Left lung (tissue), 10 donors: ENCODE measurements around the gene CTNNBIP1. TPM values are rescaled to one million over a fixed set of nuclear protein-coding genes. Genes with fewer than 3 reads are reported as not detected.

Experiments
- ATAC-seq: fragments of 200-7000 bp; cut with Tn5 transposase; one replicate; pipeline ENCODE4 v1.9.1; 2020; ENCODE audit warnings: moderate library complexity
- DNase-seq, 4 donors: peaks; one replicate each; pipeline ENCODE4 v3.0.0-alpha.2; 2013 to 2020
- H3K27ac ChIP-seq, 2 donors: fragments of 200-600 bp; sonication (generic) in 1 of 2; one replicate each; pipeline versions ENCODE4 v1.5.0 to v1.8.0; 2020 to 2021
- H3K27me3 ChIP-seq, 2 donors: fragments of 200-600 bp; sonication (generic) in 1 of 2; one replicate each; pipeline versions ENCODE4 v1.5.0 to v1.8.0; 2020 to 2021
- H3K36me3 ChIP-seq, 2 donors: fragments of 200-600 bp; sonication (generic) in 1 of 2; one replicate each; pipeline versions ENCODE4 v1.5.0 to v1.8.0; 2020 to 2021
- H3K4me1 ChIP-seq, 2 donors: fragments of 200-600 bp; one replicate each; pipeline ENCODE4 v1.8.0; 2021
- H3K4me3 ChIP-seq, 2 donors: fragments of 200-600 bp; sonication (generic) in 1 of 2; one replicate each; pipeline versions ENCODE4 v1.5.0 to v1.8.0; 2020 to 2021; ENCODE audit warnings: mild to moderate bottlenecking in 1 of 2
- H3K9me3 ChIP-seq, 2 donors: fragments of 200-600 bp; sonication (generic) in 1 of 2; one replicate each; pipeline versions ENCODE4 v1.5.0 to v1.8.0; 2020 to 2021
- CTCF ChIP-seq, 2 donors: fragments of 200-600 bp; sonication (generic) in 1 of 2; IDR thresholded peaks; one replicate each; pipeline versions ENCODE4 v1.5.0 to v1.8.0; 2021; ENCODE audit warnings: antibody characterized with exemption in 2 of 2
- intact Hi-C, 2 donors: fragments of 100-400 bp; cut with DNase I; formaldehyde crosslinking; loops; one replicate each; pipeline versions ENCODE4 v1.11.2 to v1.14.2; 2022
- polyA plus RNA-seq, 6 donors: library from polyadenylated mRNA; unstranded; fragments of 120-200 nt; gene quantifications; one replicate each; pipeline ENCODE4 v1.2.1, GENCODE V29; 2013; ENCODE audit not compliant: insufficient read length in 6 of 6
- total RNA-seq, 2 donors: library from RNA; stranded (reverse); fragmentation: NEBNext Ultra II Directional; extraction: Animal tissue kit (Norgen Biotek cat#: 25700); gene quantifications; one replicate each; pipeline ENCODE4 v1.2.1, GENCODE V29; 2021
- donor health status: DM: no; HTN: yes; CAD: no.
- donor health status: DM: no; HTN: no; CAD: no.

The CTNNBIP1 gene
- total and polyA plus RNA-seq, 8 donors, result 30.2 to 57.1 (median 48.0) TPM

DNA sequence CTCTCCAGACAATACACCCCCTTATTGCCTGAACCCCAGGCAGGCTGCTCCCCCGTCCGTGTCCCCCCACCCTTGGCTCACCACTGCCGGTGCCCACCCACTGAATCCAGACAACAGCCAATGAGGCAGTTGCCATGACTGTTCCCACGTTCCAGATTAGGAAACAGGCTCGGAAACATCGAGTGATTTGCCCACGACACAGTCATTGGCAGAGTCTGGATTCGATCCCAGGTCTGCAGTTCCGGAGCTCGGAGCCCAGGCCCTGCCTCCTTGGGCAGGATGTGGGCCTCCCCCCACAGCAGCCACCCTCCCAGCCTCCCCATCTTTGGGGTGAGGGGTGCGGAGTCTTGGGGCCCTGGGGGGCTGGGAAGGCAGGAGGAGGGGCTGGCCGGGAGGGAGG, 66.0 kb downstream of the CTNNBIP1 start:
- Histone ChIP-seq H3K27me3 (no peaks in the 10 kb centered on the region), H3K4me1 (peaks cover 0 to 3% of the 10 kb centered on the region in 2 donors), H3K36me3 (peaks cover 0 to 9% of the 10 kb centered on the region in 2 donors), H3K4me3 (no peak overlapping the region), H3K9me3 (no peaks in the 10 kb centered on the region), H3K27ac (no peak overlapping the region)
- DNase-seq (no peak), ATAC-seq (no peak)
- intact Hi-C loops, result no loop called here
- TF ChIP-seq CTCF (IDR thresholded peaks at IDR 0.05), result no peak

GRCh38 chr1:9843576-9843945, 66.5 kb downstream of the CTNNBIP1 start:
- DNase-seq (peak in 1 of 4 donors; percentile 27), ATAC-seq (no peak)
- TF ChIP-seq CTCF (IDR thresholded peaks at IDR 0.05), result no peak
- Histone ChIP-seq H3K27me3 (no peaks in the 10 kb centered on the region), H3K9me3 (no peaks in the 10 kb centered on the region), H3K4me3 (no peak overlapping the region), H3K4me1 (peaks cover 0 to 3% of the 10 kb centered on the region in 2 donors), H3K36me3 (peaks cover 0 to 3% of the 10 kb centered on the region in 2 donors), H3K27ac (no peak overlapping the region)
- intact Hi-C loops, result no loop called here

- H3K4me3 ChIP-seq, result no peak overlapping the region
- no peaks in the 10 kb centered on the region for H3K36me3 ChIP-seq
- no peaks in the 10 kb centered on the region for H3K27me3 ChIP-seq
- TF ChIP-seq CTCF (IDR thresholded peaks at IDR 0.05), result no peak
- ATAC-seq, result peak; percentile 19
- intact Hi-C loops, result no loop called here
- H3K9me3 ChIP-seq, result no peaks in the 10 kb centered on the region
- peaks cover 0 to 3% of the 10 kb centered on the region in 2 donors for H3K4me1 ChIP-seq
- no peak overlapping the region for H3K27ac ChIP-seq
- peak in 1 of 4 donors; percentile 26 for DNase-seq
Measured at GRCh38 chr1:9842781-9843575, 67.1 kb downstream of the CTNNBIP1 start.

GRCh38 chr1:9842073-9842711, 67.9 kb downstream of the CTNNBIP1 start:
- no peak for ATAC-seq
- intact Hi-C loops, result no loop called here

More at GRCh38 chr1:9842073-9842711, 67.9 kb downstream of the CTNNBIP1 start:
- no peaks in the 10 kb centered on the region for H3K36me3 ChIP-seq
- no peak overlapping the region for H3K4me3 ChIP-seq
- H3K9me3 ChIP-seq, result no peaks in the 10 kb centered on the region
- H3K4me1 ChIP-seq, result no peaks in the 10 kb centered on the region
- H3K27me3 ChIP-seq, result no peaks in the 10 kb centered on the region
- no peak overlapping the region for H3K27ac ChIP-seq
- TF ChIP-seq CTCF (IDR thresholded peaks at IDR 0.05), result no peak
- peak in 1 of 4 donors; percentile 30 for DNase-seq
